GM12878 (cell line): ENCODE data around the gene TMC8.

Experiments used
- FOXK2 ChIP-seq: fragments of 450-650 bp; IDR thresholded peaks from 2 replicates; pipeline ENCODE4 v1.6.1; 2017; ENCODE audit warnings: mild to moderate bottlenecking, moderate library complexity
- MXI1 ChIP-seq: fragments of 150-350 bp; IDR thresholded peaks from 2 replicates; pipeline ENCODE4 v1.6.1; 2011; ENCODE audit warnings: low read depth, mild to moderate bottlenecking, inconsistent platforms, low read length, improper control_type of control experiment
- POLR2A ChIP-seq: IDR thresholded peaks from 2 replicates; pipeline ENCODE4 v1.6.1; 2011; ENCODE audit warnings: low read depth, mild to moderate bottlenecking, low read length
- POLR2AphosphoS5 ChIP-seq: IDR thresholded peaks from 2 replicates; pipeline ENCODE4 v1.6.1; 2011; ENCODE audit warnings: mild to moderate bottlenecking, low read length, inconsistent platforms

DNA sequence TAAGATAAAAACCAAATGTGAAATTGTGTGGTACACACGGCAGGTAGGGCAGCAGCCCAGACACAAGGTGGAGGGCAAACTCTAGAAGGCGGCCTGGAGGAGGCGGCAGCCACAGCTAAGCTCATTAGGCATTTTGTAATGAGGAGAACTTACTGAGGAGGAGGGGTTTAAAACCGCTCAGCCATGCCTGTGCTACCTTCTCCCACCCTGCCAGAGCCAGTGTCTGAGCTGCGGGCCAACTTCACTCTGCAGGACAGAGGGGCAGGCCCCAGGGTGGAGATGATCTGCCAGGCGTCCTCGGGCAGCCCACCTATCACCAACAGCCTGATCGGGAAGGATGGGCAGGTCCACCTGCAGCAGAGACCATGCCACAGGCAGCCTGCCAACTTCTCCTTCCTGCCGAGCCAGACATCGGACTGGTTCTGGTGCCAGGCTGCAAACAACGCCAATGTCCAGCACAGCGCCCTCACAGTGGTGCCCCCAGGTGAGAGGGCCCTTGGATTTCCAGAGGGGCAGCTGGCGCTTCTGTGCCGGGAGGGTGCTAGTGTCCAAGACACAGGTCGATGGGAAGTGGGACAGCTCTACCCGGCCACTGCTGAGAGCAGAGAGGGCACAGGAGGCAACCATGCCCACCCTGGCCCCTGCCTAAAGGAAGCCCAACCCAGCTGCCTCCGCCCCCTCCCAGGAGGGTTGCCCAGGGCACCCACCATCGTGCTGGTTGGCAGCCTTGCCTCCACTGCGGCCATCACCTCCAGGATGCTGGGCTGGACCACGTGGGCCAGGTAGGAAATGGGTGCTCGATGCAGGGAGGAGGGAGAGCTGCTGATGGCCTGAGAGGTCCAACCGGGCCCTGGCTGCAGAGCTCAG, 33.5 kb downstream of the TMC8 start:
- TF ChIP-seq POLR2A, result no peak
- no peak for TF ChIP-seq MXI1
- no peak for TF ChIP-seq POLR2AphosphoS5
- no peak for TF ChIP-seq FOXK2
